GM23248 (cell line): Measurements from ENCODE around the gene NOP10. TPM values are rescaled to one million over a fixed set of nuclear protein-coding genes. Genes with fewer than 3 reads are reported as not detected.

Experiments used
- DNase-seq: peaks from one replicate; pipeline ENCODE4 v3.0.0-alpha.2; 2015
- H2AFZ ChIP-seq: fragments of 200-600 bp; sonication (generic); 2 replicates; pipeline ENCODE4 v1.6.1; 2016; ENCODE audit warnings: antibody characterized with exemption
- H3F3A ChIP-seq: fragments of 200-600 bp; sonication (generic); 2 replicates; pipeline ENCODE4 v1.6.1; 2016; ENCODE audit warnings: mild to moderate bottlenecking, antibody characterized with exemption, mixed run types; ENCODE audit not compliant: insufficient read depth
- H3K27ac ChIP-seq: fragments of 200-600 bp; sonication (generic); 2 replicates; pipeline ENCODE4 v1.5.1; 2016; ENCODE audit warnings: mild to moderate bottlenecking
- H3K27me3 ChIP-seq: fragments of 200-600 bp; sonication (generic); replicated peaks from 2 replicates; pipeline ENCODE4 v1.6.1; 2016; ENCODE audit warnings: mild to moderate bottlenecking; ENCODE audit not compliant: insufficient read depth
- H3K36me3 ChIP-seq: fragments of 200-600 bp; sonication (generic); 2 replicates; pipeline ENCODE4 v1.6.1; 2016; ENCODE audit warnings: low read depth, mild to moderate bottlenecking
- H3K4me1 ChIP-seq: fragments of 200-600 bp; sonication (generic); 2 replicates; pipeline ENCODE4 v1.6.1; 2016; ENCODE audit warnings: mild to moderate bottlenecking; ENCODE audit not compliant: insufficient read depth
- H3K4me2 ChIP-seq: fragments of 200-600 bp; sonication (generic); one replicate; pipeline ENCODE4 v1.6.1; 2016; ENCODE audit warnings: mild to moderate bottlenecking; ENCODE audit not compliant: unreplicated experiment
- H3K4me3 ChIP-seq: fragments of 200-600 bp; sonication (generic); 2 replicates; pipeline ENCODE4 v1.5.1; 2016; ENCODE audit warnings: mild to moderate bottlenecking
- H3K79me2 ChIP-seq: fragments of 200-600 bp; sonication (generic); 2 replicates; pipeline ENCODE4 v1.6.1; 2016; ENCODE audit warnings: mild to moderate bottlenecking; ENCODE audit not compliant: insufficient read depth
- H3K9ac ChIP-seq: fragments of 200-600 bp; sonication (generic); 2 replicates; pipeline ENCODE4 v1.6.1; 2016; ENCODE audit warnings: mild to moderate bottlenecking
- H3K9me2 ChIP-seq: fragments of 200-600 bp; sonication (generic); 2 replicates; pipeline ENCODE4 v1.6.1; 2016; ENCODE audit warnings: mixed run types, mild to moderate bottlenecking, moderate library complexity; ENCODE audit not compliant: insufficient read depth
- H3K9me3 ChIP-seq: fragments of 200-600 bp; sonication (generic); one replicate; pipeline ENCODE4 v1.6.1; 2017; ENCODE audit warnings: low read depth
- H4K20me1 ChIP-seq: fragments of 200-600 bp; sonication (generic); 2 replicates; pipeline ENCODE4 v1.6.0; 2016; ENCODE audit not compliant: insufficient read depth
- EZH2 ChIP-seq: fragments of 200-600 bp; sonication (generic); IDR thresholded peaks from 2 replicates; pipeline ENCODE4 v1.6.1; 2018; ENCODE audit warnings: antibody characterized with exemption, mild to moderate bottlenecking; ENCODE audit not compliant: insufficient read depth, poor library complexity, severe bottlenecking
- EZH2phosphoT487 ChIP-seq: fragments of 200-600 bp; sonication (generic); IDR thresholded peaks from 2 replicates; pipeline ENCODE4 v1.6.1; 2018; ENCODE audit warnings: antibody characterized with exemption, moderate library complexity, mild to moderate bottlenecking, low read depth; ENCODE audit not compliant: insufficient read depth
- WGBS, 2 experiments: methylation state at CpG; one replicate each; pipeline ENCODE4 v1.1.6; 2015 to 2017; ENCODE audit warnings: low lambda C conversion rate in 2 of 2, low coverage in 1 of 2; ENCODE audit errors: missing lambda C conversion rate in 2 of 2; 5-methylcytosine and 5-hydroxymethylcytosine counted together
- in situ Hi-C: fragments of 300-500 bp; cut with MboI; formaldehyde crosslinking; loops from 2 replicates; pipeline ENCODE4 v1.15.0; 2020
- polyA plus RNA-seq: library from polyadenylated mRNA; unstranded; fragments of >200 nt; fragmentation: Nextera tagmentation; extraction: Ambion mirVana; gene quantifications from 2 replicates; pipeline ENCODE4 v1.2.1, GENCODE V29; 2016
- total RNA-seq: library from RNA; depleted of rRNA; stranded (reverse); fragments of >200 nt; shearing (Covaris generic); gene quantifications from 2 replicates; pipeline ENCODE4 v1.2.3, GENCODE V29; 2014

NOP10 gene
- total and polyA plus RNA-seq, 2 experiments from 2014 or later, result 208 to 425 TPM

GRCh38 chr15:34370129-34370528, 27.2 kb upstream of the NOP10 start:
- TF ChIP-seq EZH2 (no peak), EZH2phosphoT487 (no peak)
- Histone ChIP-seq H3K9ac (no peak overlapping the region), H3F3A (0 out of 2 replicates have a peak, but pooled peaks cover 6% of the 10 kb centered on the region), H3K9me3 (no peaks in the 10 kb centered on the region), H2AFZ (no peak overlapping the region), H3K4me3 (no peak overlapping the region), H3K9me2 (no peaks in the 10 kb centered on the region), H3K36me3 (no peaks in the 10 kb centered on the region), H3K4me1 (no peaks in the 10 kb centered on the region; the same call in 1 of the 2 replicates), H3K4me2 (no peak overlapping the region), H3K27ac (no peak overlapping the region), H3K27me3 (no peaks in the 10 kb centered on the region), H3K79me2 (peaks cover 20% of the 10 kb centered on the region), H4K20me1 (no peaks in the 10 kb centered on the region)
- 56 to 61% methylated on average over 2 of the region's 2 CpGs for WGBS, 2 experiments
- DNase-seq, result no peak
- in situ Hi-C loops, result loop anchor here (10.0 to 25.0 kb wide), 4 partner anchors 75 to 258 kb away; partner anchors contain the start of genes EMC7, GOLGA8B and PGBD4

- Histone ChIP-seq H3K4me3 (peak within 1 kb of the TSS; percentile 92), H3K4me2 (peak within 1 kb of the TSS; percentile 91), H3K4me1 (no peaks in the 10 kb centered on the region; the same call in 1 of the 2 replicates), H3F3A (0 out of 2 replicates have a peak, but pooled peaks cover 6% of the 10 kb centered on the region), H3K79me2 (peaks cover 25% of the 10 kb centered on the region), H3K27ac (peak within 1 kb of the TSS; percentile 77), H2AFZ (peak within 1 kb of the TSS; percentile 96), H3K9me2 (no peaks in the 10 kb centered on the region), H3K36me3 (no peaks in the 10 kb centered on the region), H4K20me1 (no peaks in the 10 kb centered on the region), H3K9ac (peak within 1 kb of the TSS; percentile 85), H3K27me3 (no peaks in the 10 kb centered on the region), H3K9me3 (no peaks in the 10 kb centered on the region)
- no peak for TF ChIP-seq EZH2
- TF ChIP-seq EZH2phosphoT487, result no peak
- in situ Hi-C loops, result loop anchor here (25.0 kb wide), 3 partner anchors 145 to 255 kb away; partner anchors contain the start of genes EMC7, GOLGA8B and PGBD4
- 1% methylated on average over 50 to 56 of the region's 80 CpGs for WGBS, 2 experiments
- peak; percentile 96 for DNase-seq
Observed at GRCh38 chr15:34367101-34368081, 24.5 kb upstream of the NOP10 start, which contains the start of gene LPCAT4. Gene LPCAT4 (minus strand): TSS chr15:34367196. CDS start chr15:34367100, 96 bp downstream.

DNA sequence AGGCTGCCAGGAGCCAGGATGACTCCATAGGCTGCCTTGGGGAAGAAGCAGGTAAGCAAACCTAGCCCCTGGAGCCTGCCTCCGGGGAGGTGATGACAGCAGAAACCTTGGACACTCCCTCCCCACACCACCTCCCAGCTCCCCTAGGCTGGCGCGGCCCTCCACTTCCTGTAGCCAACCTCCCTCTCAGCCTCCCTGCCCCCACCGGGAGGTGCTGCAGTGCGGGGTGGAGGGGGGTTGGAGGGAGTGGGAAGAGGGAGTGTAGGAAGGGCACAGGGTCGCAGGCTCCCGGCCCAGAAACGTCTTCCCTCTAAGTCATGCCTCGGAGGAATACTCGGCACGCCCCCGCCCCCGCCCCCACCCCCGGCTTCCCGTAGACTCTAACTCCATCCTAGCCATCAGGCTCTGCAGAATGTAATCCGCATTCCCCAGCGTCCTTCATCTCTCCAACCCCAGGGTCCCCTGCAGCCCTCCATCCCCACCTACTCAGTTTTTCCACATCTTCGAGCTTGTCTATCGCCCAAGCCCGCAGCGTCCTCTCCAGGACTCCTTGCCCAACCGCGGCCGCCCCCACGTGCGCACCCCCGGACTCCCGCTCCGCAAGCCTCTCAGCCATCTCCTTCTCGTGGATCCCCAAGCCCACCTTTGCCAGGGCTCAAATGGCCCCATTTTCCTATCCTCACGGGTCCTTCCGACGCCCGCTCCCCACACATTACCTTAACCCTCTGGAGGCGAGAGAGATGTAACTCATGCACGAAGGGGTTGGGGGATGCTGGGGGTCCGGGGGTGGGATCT, 23.5 kb upstream of the NOP10 start:
- Histone ChIP-seq H3K36me3 (no peaks in the 10 kb centered on the region), H3K9ac (peak overlapping the region; percentile 69), H3K79me2 (peaks cover 25% of the 10 kb centered on the region), H3K4me1 (no peaks in the 10 kb centered on the region; the same call in 1 of the 2 replicates), H3K27ac (no peak overlapping the region), H3K4me2 (peak overlapping the region; percentile 86), H3K4me3 (peak overlapping the region; percentile 92), H3K9me2 (no peaks in the 10 kb centered on the region), H4K20me1 (no peaks in the 10 kb centered on the region), H3K27me3 (no peaks in the 10 kb centered on the region), H2AFZ (peak overlapping the region; percentile 86), H3K9me3 (no peaks in the 10 kb centered on the region), H3F3A (0 out of 2 replicates have a peak, but pooled peaks cover 6% of the 10 kb centered on the region)
- DNase-seq, result peak; percentile 63
- in situ Hi-C loops, result loop anchor here (25.0 kb wide), 3 partner anchors 146 to 254 kb away; partner anchors contain the start of genes EMC7, GOLGA8B and PGBD4
- 1% methylated on average over 15 to 37 of the region's 37 CpGs for whole genome bisulfite sequencing, 2 experiments
- no peak for TF ChIP-seq EZH2
- no peak for TF ChIP-seq EZH2phosphoT487

DNA sequence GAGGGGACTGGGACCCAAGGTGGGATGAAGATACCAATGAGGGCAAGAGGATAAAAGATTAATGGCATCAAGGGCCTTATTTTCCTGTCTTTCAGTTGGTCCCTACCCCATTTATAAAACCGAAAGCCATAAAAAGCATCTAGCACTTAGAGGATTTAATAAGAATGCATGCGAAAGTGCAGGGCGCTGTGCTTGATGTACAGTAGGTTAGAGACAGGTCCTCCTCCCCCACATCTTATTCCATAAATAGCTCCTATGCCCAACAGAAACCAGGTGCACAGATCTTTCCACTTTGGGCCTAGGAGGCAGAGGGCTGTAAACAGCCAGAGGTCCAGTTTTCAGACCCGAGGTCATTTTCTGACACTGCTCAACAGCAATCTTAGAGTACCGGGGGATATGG, 22.9 kb upstream of the NOP10 start:
- Histone ChIP-seq H3K4me2 (peak overlapping the region; percentile 86), H3K4me3 (peak overlapping the region; percentile 92), H4K20me1 (no peaks in the 10 kb centered on the region), H3K36me3 (no peaks in the 10 kb centered on the region), H3K79me2 (peaks cover 25% of the 10 kb centered on the region), H3K27me3 (no peaks in the 10 kb centered on the region), H3K9me2 (no peaks in the 10 kb centered on the region), H3K4me1 (no peaks in the 10 kb centered on the region; the same call in 1 of the 2 replicates), H3K27ac (no peak overlapping the region), H3K9ac (peak overlapping the region; percentile 69), H3K9me3 (no peaks in the 10 kb centered on the region), H2AFZ (peak overlapping the region; percentile 86), H3F3A (0 out of 2 replicates have a peak, but pooled peaks cover 6% of the 10 kb centered on the region)
- TF ChIP-seq EZH2phosphoT487, result no peak
- no peak for TF ChIP-seq EZH2
- WGBS, 2 experiments, result 37 to 38% methylated on average over 5 of the region's 5 CpGs
- DNase-seq, result no peak
- in situ Hi-C loops, result loop anchor here (25.0 kb wide), 3 partner anchors 146 to 254 kb away; partner anchors contain the start of genes EMC7, GOLGA8B and PGBD4
